ENCODE results near the gene YIPF7.

Gene YIPF7

DNA sequence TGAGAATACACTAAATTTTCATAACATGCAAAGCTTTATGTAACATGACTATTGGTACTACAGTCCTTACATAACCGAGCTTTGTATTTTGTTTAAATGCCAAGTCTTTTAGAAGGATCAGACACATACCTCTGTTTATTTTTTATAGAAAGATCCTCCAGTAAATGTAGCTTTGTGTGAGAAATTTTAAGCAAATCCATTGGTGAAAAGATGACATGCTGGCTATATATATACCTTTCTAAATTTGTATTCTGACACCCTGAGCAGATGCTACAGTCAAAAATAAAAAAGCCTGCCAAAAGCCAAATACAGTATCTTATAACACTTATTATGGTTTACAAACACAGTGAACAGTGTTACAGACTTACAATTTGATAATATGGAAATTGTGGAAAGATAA, at the start of gene YIPF7:
Gene YIPF7 (minus strand): TSS at position 201 of the 400 bp plus-strand sequence. CDS start 1,525 bp downstream, outside the sequence.
- H3K4me3 ChIP-seq (ENCODE audit: low read depth, low read length) = no peak within 1 kb of the TSS
- no peak for DNase-seq (ENCODE audit: low read depth)
- TF ChIP-seq, protein P1, sequence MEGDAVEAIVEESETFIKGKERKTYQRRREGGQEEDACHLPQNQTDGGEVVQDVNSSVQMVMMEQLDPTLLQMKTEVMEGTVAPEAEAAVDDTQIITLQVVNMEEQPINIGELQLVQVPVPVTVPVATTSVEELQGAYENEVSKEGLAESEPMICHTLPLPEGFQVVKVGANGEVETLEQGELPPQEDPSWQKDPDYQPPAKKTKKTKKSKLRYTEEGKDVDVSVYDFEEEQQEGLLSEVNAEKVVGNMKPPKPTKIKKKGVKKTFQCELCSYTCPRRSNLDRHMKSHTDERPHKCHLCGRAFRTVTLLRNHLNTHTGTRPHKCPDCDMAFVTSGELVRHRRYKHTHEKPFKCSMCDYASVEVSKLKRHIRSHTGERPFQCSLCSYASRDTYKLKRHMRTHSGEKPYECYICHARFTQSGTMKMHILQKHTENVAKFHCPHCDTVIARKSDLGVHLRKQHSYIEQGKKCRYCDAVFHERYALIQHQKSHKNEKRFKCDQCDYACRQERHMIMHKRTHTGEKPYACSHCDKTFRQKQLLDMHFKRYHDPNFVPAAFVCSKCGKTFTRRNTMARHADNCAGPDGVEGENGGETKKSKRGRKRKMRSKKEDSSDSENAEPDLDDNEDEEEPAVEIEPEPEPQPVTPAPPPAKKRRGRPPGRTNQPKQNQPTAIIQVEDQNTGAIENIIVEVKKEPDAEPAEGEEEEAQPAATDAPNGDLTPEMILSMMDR (IDR thresholded peaks at IDR 0.05; ENCODE audit: insufficient read depth, low read depth, low read length, missing control alignments) = no peak

DNA sequence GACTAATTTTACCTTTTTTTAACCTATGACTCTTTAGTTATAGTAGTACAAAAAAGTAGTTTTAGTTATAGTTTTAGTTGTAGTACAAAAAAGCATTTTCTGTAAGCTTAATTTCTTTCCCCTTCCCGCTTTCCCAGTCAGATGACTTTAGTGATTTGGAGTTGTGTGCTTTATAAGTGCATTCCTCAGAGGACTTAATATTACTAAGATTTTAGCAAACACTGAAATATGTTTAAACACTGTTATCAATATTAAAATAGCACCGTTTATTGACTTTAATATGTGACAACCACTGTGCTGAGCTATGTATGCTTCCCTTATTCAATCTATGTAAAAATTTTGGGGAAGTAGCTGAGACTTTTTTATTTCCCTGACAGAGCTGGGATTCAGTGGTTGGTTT, 49.6 kb upstream of the YIPF7 start:
- TF ChIP-seq, protein P1 (IDR thresholded peaks at IDR 0.05; ENCODE audit: insufficient read depth, low read depth, low read length, missing control alignments) = no peak
- no peak for DNase-seq (ENCODE audit: low read depth)
- no peak overlapping the region for H3K4me3 ChIP-seq (ENCODE audit: low read depth, low read length)

DNA sequence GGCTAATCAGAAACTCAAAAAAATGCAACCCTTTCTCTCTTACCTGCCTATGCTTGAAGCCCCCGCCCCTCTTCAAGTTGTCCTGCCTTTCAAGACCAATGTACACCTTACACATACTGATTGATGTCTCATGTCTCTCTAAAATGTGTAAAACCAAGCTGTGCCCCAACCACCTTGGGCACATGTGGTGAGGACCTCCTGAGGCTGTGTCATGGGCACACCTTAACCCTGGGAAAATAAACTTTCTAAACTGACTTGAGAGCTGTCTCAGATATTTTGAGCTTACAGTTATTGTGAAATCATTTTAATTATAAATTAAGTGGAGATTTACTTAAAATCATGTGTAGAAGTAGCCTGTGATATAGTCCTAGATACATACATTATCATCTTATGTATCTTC, 49.0 kb upstream of the YIPF7 start:
- no peak overlapping the region for H3K4me3 ChIP-seq (ENCODE audit: low read depth, low read length)
- DNase-seq (ENCODE audit: low read depth) = no peak
- TF ChIP-seq, protein P1 (IDR thresholded peaks at IDR 0.05; ENCODE audit: insufficient read depth, low read depth, low read length, missing control alignments) = no peak

DNA sequence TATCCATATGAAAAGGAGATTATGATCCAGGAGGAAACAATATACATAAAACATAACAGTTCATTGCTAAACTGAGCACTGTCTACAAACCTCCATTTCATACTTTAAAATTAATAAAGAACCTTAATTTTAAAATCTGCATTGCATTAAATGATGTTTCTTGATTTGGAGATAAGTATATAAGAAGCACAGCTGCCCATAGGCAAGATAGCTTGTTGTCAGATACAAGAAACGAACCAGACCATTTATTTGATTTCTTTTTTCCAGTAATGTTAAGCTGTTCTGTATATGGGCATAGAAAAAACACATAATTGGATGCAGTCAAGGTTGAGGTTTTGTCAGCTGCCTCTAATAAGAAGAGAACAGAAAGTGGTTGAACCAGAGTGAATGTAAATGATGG, 33.2 kb upstream of the YIPF7 start:
- TF ChIP-seq, protein P1 (IDR thresholded peaks at IDR 0.05; ENCODE audit: insufficient read depth, low read depth, low read length, missing control alignments) = no peak
- DNase-seq (ENCODE audit: low read depth) = no peak
- no peak overlapping the region for H3K4me3 ChIP-seq (ENCODE audit: low read depth, low read length)

DNA sequence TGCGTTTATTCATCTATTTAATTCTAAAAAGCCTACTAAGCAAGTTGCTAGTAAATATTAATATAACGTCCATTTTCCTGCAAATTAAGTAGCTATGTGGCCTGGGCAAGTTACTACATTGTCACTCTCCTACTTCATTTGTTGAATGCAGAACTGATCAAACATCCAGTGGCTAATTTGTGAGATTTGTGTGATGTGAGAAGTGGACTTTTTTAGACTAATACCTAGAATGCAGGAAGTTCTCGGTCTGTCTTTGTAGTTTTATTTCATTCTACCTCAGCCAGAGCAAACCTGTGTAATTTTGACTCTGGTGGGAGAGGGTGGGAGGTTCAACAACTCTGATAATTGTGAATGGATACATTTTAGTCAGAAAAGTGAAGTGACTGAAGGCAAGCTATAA, 27.6 kb upstream of the YIPF7 start:
- peak; percentile 28 for DNase-seq (ENCODE audit: low read depth)
- peak overlapping the region; percentile 93 for H3K4me3 ChIP-seq (ENCODE audit: low read depth, low read length)
- TF ChIP-seq, protein P1 (IDR thresholded peaks at IDR 0.05; ENCODE audit: insufficient read depth, low read depth, low read length, missing control alignments) = no peak

DNA sequence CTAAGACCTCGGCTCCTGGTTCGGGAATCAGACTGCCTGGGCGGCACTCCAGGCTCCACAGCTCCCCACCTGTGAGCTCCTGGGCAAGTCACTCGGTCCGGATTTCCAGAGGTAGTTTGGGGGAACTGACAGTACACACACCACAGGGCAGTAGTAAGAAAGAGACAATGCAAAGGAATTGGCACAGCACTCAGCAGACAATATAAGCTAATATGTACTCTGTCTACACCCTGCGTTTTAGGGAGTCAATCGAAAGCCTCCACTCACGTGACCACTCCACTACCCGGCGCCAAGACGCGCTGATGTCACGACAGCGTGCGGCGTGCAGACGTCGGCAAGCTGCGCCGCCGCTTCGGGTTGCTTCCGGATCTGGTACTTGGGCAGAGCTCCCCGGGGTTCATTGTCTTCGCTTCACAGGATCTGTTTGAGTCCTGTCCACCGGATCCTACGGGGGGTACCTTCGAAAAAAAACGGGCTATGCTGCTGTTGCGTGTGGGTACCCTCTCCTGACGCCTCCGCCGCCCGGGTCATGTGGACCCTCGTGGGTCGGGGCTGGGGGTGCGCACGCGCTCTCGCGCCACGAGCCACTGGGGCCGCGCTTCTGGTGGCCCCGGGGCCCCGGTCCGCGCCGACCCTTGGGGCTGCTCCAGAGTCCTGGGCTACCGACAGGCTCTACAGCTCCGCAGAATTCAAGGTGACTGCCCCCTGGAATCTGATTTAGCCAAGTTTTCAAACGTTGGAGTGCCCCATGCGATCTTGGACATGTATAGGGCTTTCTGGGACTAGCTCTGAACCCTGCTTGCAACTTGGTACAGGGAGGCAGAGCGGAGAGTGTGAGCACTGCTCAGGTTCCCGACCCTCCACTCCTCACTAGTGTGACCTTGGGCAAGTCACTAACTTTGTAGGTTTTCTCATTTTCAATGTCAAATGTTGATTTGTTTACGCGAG, 26.9 kb upstream of the YIPF7 start, which contains the start of gene GUF1:
Gene GUF1 (plus strand): TSS at position 327 of the 948 bp plus-strand sequence. CDS start 203 bp downstream, at position 530.
- H3K4me3 ChIP-seq (ENCODE audit: low read depth, low read length) = peak within 1 kb of the TSS; percentile 93
- peak; percentile 95 for DNase-seq (ENCODE audit: low read depth)
- TF ChIP-seq, protein P1 (IDR thresholded peaks at IDR 0.05; ENCODE audit: insufficient read depth, low read depth, low read length, missing control alignments) = no peak

Data from GM12865 (cell line).